GM19043 (cell line): ENCODE results near the gene PSMD9.
"Not testable (repeated sequence)": the region's sequence is repeated elsewhere in the genome, so short reads cannot be mapped to it uniquely, and the experiment has no call there.

Source experiments
- ATAC-seq: cut with Tn5 transposase; IDR thresholded peaks from one replicate; pipeline ENCODE4 v1.9.1; 2021; ENCODE audit warnings: low read depth; ENCODE audit not compliant: unreplicated experiment

Gene PSMD9

DNA sequence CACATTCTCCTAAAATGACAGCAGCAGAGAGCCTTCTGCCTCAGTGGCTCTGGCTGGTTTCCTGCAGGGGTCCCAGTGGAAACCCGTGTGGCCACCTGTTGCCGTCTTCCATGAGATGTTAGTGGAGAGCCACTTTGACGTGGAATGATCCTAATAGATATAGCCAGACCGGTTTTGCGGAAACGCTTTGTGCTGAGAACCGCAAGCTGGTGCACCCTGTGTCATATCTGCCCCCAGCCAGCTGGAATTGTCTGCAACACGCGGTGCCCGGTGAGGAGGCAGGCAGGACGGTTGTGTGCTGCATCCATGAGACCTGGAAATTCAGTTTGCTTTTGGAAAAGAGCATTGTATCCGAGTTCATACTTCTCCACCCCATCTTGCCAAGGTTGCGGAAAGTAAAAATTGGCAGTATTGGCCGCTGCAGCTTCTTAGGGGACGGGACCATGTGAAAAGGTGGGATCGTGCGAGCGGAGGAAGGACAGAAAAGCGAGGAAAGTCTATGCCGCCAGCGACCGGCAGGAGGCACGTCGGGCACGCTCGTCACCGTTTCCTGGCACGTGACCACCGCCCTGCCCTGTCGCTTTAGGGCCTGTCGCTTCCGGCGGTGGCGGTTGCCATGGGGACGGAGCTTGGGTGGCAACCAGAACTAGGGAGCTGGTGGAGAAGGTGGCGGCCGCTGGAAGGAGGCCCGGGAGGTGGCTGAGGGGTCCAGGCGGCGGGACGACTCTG lies 29.5 kb downstream of the PSMD9 start, which contains the start of gene CFAP251:
TSS of gene CFAP251 (plus strand) at position 643 of the 729 bp plus-strand sequence. CDS start 2,714 bp downstream, outside the sequence.
- ATAC-seq, result peak; percentile 95

DNA sequence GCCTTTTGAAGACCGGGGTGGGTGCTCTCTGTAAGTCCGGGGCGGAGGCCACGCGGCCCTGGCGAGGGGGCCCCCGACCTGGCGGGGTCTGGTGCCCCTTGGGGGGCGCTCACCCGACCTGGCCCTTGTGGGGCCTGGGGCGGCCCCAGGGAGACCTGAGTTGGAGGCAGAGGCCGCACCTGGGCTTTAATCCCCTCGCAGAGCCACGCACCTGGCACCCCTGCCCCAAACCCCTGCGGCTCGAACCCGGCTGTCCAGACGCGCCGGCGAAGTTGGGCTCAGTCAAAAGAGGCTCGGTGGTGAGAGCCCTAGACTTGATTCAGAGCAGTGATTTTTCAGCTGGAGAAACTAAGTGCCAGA lies 30.1 kb downstream of the PSMD9 start:
- ATAC-seq, result no peak

DNA sequence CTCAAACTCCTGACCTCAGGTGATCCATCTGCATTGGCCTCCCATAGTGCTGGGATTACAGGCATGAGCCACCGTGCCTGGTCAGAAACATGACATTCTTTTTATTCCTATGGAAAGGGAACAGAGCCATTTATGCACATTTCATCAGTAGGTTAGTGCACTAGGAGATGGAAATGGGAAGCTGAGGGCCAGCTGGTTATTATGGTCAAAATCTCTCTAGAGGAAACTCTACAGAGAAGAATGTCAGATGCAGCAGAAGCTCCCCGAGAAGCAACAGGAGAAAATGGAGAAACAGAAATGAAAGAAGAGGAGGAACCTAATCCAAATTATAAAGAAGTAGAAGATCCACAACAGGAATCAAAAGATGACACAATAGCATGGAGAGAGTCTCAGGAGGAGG lies 32.5 kb downstream of the PSMD9 start:
- ATAC-seq, result no peak

DNA sequence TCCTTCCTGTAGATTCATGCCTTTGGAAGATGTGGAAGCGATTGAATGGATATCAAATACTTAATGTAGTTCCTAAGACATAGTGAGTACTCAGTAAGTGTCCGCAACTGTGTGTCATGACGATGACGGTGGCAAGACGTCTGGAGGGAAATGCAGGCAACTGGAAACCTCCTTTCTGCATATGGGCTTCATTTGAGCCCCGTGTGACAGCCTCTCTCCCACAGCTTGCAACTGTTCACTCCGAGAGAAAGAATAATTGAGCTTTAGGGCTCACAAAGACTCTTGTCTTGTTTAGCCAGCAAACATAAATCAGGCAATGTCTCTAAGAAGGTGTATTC lies 36.7 kb downstream of the PSMD9 start:
- no peak for ATAC-seq

DNA sequence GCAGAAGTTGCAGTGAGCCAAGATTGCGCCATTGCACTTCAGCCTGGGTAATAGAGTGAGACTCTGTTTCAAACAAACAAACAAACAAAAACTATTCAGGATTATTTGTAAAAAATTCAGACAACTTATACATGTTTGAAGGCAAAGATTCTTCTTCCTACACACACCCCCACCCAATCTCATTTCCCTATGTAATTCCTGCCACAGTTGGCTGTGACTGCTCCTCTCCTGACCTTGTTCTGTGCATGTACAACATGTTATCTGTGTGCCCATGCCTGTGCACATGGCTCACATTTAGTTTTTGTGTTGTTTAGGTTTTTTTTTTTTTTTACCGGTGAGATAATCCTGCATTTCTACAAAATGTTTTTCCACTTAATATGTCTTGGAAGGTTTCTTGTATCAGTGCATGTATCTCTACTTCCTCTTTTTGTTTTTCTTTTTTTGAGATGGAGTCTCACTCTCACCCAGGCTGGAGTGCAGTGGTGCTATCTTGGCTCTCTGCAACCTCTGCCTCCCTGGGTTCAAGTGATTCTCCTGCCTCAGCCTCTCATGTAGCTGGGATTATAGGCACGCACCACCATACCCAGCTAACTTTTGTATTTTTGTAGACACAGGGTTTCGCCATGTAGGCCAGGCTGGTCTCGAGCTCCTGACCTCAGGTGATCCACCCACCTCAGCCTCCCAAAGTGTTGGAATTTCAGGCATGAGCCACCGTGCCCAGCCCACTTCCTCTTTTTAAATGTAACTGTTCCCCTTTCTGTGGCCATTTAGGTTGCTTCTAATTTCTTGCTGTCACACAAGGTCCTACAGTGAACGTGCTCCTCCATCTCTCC lies 38.5 kb downstream of the PSMD9 start:
- ATAC-seq, result no peak

DNA sequence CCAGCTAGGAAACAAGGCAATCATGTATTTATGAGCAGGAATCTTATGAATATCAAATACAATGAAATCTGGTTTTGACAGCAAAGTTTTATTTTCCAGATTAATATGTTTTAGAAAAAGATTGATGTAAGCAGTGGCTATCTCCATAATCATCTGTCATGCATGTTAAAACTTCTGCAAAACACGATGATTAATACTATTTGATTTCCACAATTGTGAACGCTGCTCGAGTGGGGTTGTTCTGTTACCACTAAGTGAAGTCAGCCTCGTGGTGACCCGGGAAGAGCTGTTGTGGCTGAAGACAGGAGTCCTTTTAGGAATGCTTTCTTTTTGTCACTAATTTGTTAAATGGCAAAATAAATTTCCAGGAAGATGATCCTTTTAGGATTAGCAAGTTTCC lies 39.2 kb downstream of the PSMD9 start:
- ATAC-seq, result no peak

DNA sequence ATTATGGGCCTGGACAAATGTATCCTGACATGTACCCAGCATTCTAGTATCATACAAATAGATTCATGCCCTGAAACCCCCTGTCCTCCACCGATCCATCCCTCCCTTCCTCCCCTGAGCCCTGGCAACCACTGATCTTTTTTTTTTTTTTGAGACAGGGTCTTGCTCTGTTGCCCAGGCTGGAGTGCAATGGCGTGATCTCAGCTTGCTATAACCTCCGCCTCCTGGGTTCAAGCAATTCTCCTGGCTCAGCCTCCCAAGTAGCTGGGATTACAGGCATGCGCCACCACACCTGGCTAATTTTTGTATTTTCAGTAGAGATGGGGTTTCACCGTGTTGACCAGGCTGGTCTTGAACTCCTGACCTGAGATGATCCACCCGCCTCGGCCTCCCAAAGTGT lies 41.0 kb downstream of the PSMD9 start:
- ATAC-seq, result not testable (repeated sequence)

DNA sequence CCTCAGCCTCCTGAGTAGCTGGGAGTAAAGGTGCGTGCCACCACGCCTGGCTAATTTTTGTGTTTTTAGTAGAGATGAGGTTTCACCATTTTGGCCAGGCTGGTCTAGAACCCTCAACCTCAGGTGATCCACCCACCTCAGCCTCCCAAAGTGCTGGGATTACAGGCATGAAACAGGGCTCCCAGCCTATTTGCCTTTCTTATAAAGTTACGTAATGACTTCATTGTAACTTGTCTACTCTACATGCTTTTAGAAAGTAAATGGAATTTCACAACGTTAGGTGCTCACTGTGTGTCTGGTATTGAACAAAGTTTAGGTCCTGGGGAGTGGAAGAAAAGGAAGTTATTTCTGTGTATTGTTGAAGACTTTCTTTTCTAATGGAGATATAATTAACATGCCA lies 42.3 kb downstream of the PSMD9 start:
- ATAC-seq, result no peak

DNA sequence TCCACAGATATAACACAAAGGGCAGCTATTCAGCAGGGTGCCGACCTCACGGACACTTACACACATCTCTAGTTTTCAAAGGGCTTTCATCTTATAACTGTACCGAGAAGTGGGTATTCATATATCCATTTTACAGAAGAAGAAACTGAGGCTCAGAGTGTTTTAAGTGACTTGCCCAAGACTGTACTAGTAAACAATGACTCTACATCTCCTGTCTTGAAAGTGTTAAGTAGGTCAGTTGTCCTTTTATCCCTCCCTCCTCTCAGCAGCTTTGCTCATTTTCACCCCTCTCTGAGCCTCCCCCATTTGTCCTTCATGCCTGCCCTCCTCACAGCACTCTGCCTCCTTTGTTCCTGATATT lies 43.6 kb downstream of the PSMD9 start:
- ATAC-seq, result no peak

DNA sequence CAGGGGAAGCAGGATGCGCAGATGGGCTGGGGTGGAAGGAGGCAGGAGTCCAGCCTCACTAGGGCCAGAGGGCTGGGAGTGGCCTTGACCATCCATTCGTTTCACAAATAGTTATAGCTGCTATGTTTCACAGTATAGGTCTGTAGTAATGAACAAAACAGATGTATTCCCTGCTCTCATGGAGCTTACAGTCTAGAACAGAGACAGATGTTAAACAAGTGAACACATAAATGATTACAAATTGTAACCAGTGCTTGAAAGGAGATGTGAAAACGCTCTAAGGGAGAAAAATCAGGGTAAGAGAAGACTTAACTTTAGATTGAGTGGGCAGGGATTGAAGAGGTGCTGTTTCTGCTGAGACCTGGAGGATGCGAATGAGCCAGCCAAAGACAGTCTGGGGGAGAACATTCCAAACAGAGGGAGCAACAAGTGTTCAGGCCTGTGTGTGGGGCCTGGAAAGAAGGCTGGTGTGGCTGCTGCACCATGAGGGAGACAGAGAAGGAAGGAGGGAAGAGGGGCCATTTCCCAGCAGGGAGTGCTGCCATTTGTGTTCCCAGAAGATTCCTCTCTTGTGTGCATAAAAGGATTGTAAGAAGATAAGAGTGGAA lies 44.4 kb downstream of the PSMD9 start:
- no peak for ATAC-seq

DNA sequence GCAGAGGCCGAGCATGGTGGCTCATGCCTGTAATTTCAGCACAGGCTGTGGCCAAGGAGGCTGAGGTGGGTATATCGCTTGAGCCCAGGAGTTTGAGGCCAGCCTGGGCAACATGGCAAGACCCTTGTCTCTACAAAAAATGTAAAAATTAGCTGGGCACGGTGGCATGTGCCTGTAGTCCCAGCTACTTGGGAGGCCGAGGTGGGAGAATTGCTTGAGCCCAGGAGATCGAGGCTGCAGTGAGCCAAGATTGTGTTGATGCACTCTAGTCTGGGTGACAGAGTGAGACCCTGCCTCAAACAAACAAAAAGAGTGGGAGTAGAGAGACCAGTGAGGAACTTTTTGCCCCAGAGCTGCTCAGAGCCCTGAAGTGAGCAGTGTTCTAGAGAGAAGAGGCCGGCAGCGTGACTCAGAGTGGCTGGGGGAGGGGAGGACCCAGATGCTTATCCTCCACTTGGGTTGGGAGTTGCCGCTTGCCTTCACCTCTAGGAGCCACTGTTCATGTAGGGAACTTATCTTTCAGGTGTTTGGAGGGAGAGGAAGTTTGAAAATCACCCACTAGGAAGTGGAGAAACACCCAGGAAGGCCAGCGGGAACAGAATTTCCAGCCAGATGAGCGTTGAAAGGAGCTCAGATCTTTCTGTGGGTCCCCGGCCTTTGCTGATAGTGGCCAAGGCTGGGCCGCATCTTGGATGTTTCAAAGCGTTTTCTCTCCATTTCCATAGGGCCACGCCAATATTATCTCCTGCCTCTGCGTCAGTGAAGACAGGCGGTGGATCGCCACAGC lies 45.1 kb downstream of the PSMD9 start:
- ATAC-seq, result no peak

DNA sequence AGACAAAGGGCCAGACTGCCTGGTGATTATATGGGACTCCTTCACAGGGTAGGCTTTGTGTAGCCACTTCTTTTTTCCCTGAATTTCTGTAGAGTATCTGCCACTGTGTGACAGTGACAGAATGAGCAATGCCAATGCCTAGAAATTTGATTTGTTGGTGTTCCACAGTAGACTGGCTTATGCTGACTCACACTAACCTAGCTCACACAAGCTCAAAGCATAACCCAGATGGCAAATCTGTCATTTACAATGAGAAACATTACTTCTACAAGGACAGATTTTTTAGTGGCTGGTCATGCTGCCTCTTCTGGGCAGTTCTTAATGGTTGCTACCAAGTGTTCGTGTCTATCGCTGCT lies 45.7 kb downstream of the PSMD9 start:
- ATAC-seq, result no peak

DNA sequence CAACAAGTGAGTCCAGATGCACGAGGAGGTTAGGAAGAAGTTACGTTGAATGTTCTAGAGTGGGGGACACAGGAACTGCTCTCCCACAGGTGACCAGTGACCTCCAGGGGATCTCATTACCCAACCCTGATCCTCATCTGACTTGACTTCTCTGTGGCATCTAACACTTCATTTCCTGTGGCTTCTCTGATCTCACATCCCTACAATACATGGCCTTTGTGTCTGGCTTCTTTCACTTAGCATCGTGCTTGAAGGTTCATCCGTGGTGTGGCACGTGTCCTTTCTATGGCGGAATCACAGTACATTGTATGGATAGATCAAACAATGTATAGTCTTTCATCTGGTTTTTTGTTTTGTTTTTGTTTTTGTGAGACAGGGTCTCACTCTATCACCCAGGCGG lies 49.1 kb downstream of the PSMD9 start:
- no peak for ATAC-seq

DNA sequence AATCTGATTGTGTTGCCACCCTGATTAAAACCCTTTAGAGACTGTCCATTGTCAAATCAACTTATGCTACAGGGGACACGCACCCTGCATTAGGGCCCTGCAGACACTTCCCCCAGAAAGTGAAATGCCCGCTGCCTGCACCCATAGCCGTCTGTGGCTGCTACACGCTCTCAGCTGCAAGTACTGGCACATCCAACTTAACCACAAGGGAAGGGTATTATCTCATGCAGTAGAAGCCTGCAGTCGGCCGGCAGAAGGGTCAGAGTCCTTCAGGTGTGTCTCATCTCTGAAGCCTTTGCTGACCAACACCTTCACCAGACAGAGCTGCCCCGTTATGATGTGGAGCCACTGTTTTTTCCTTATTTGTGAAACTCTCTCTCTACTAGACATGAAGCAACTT lies 50.6 kb downstream of the PSMD9 start:
- no peak for ATAC-seq

DNA sequence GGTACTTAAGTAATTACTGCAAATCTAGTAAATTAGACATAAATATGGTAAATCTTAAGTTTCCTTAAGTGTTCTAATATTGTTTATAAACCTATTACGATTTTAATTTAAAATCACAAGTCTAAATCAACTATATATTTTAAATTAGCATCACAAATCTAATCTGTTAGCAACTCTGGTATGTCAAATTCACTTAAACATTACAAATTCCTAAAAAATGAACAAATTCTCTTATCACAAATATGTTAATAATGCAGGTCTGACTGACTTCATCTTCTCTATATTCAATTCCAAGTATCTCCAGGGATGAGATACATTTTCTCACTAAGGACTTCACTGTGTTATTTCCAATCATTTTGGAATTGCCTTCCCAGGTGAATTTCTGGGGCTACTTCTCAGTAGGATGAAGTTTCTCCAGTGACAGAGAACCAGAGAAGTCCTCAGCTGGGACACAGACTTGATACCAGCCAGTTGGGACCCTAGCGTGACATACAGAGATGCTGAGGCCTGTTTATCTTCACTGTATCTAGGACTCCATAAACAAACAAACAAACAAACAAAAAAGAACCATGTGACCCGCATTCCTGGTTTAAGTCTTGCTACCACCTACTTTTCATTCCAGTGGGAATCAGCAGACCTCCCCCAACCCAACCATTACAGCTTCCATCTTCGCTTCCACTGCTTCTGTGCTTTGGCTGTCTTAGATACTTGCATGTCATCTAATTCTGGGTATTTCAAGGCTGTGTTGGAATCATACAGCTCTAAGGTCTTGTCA lies 51.6 kb downstream of the PSMD9 start:
- no peak for ATAC-seq

DNA sequence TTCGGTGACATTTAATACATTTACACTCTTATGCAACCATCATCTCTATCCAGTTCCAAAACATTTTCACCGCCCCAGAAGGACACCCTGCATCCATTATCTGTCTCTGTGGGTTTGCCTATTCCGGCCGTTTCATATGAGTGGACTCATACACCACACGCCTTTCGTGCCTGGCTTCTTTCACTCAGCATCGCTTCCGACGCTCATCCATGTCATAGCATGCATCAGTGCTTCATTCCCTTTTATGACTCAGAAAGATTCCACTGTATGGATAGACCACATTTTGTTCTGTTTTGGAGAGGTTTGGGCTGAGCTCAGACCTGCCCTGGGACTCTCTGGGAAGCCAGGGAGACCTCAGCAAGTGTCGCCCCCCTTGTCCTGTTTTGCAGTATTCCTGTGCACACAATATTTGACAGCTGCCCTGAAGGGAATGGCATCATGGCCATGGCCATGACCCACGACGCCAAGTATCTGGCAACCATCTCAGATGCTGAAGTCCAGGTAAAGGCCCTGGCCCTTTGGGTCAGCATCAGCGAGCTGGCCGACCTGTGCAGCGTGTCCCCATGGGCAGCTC lies 53.6 kb downstream of the PSMD9 start:
- no peak for ATAC-seq

DNA sequence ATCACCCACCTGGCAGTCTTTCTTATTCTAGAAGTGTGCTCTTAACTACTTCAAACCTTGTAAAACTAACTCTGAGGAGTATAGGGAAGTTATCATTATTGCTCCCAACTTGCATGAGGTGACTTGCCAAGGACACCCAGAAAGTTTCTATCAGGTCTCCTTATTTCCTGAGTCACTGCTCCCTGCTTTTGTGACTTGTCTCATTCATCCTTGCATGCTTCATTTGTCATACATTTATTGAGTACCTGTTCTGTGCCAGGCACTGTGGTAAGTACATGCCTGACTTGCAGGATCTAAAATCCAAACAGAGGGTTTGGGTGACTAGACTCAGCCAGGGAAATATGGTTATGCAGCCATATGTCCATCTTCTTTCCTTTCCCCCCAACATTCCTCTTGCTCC lies 55.3 kb downstream of the PSMD9 start:
- ATAC-seq, result no peak

DNA sequence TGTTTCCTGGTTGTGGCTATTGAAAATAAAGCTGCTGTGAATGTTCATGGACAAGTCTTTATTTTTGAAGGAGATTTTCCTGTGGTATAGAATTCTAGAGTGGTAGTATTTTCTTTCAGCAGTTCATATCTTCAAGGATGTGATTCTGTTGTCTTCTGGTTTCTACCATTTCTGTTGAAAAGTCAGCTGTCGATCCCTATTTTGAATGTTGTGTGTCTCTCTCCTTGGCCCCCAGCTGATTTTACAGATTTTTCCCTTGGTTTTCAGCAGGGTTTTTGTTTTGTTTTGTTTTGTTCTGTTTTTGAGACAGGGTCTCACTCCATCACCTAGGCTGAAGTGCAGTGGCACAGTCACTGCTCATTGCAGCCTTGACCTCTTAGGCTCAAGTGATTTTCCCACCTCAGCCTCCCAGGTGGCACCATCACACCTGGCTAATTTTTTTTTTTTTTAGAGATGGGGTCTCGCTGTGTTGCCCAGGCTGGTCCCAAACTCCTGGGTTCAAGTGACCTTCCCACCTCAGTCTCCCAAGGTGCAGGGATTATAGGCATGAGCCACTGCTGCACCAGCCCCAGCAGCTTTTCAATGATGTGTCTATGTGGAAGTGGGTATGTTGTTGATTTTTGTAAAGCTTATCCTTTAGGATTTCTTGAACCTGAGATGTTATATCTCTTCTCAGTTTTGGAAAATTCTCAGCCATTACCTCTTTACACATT lies 57.9 kb downstream of the PSMD9 start:
- no peak for ATAC-seq

DNA sequence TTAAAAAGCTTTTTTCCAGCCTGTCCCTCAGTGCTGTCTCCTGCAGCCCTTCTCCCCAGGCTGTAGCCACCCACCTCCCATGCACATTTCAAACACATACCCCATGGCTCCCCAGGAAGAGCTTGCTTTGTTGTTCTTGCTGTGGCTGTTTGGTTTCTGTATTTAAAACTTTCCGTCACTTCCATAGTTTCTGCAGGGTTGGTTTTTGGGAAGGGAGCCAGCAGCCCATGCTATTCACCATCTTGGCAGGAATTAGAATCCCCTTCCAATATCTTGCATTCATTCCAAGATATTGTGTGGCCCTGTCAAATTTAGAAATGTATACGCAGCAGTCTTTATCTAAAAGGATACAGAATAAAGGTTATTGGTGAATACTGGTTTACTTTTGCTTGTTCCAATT lies 59.4 kb downstream of the PSMD9 start:
- no peak for ATAC-seq
